GM21528 (cell line): Measurements from ENCODE around the gene TECPR2.
A peak's percentile ranks its signal among the peaks of the same experiment; 100 is the strongest.
"Not testable (repeated sequence)": the region's sequence is repeated elsewhere in the genome, so short reads cannot be mapped to it uniquely, and the experiment has no call there.

ENCODE experiments used
- ATAC-seq: cut with Tn5 transposase; IDR thresholded peaks from one replicate; pipeline ENCODE4 v1.9.1; 2021; ENCODE audit warnings: mild to moderate bottlenecking, moderate library complexity; ENCODE audit not compliant: unreplicated experiment, low FRiP score

TECPR2 gene

GRCh38 chr14:102523569-102524450 lies 161.1 kb downstream of the TECPR2 start:
- peak; percentile 12 for ATAC-seq

GRCh38 chr14:102524451-102525218 lies 161.9 kb downstream of the TECPR2 start:
- peak; percentile 94 for ATAC-seq

- peak; percentile 17 for ATAC-seq
Measured at GRCh38 chr14:102525219-102525928, 162.6 kb downstream of the TECPR2 start.

- ATAC-seq, result no peak
Measured at GRCh38 chr14:102525929-102526497, 163.3 kb downstream of the TECPR2 start.

GRCh38 chr14:102528431-102529170 lies 165.9 kb downstream of the TECPR2 start:
- no peak for ATAC-seq

GRCh38 chr14:102530828-102531478 lies 168.2 kb downstream of the TECPR2 start:
- no peak for ATAC-seq

- ATAC-seq, result no peak
Measured at GRCh38 chr14:102532204-102532658, 169.5 kb downstream of the TECPR2 start.

GRCh38 chr14:102537981-102538601 lies 175.3 kb downstream of the TECPR2 start:
- no peak for ATAC-seq

- no peak for ATAC-seq
Measured at GRCh38 chr14:102538602-102539543, 176.1 kb downstream of the TECPR2 start.

GRCh38 chr14:102539544-102540314 lies 177.0 kb downstream of the TECPR2 start:
- no peak for ATAC-seq

- ATAC-seq, result no peak
Measured at GRCh38 chr14:102540315-102541028, 177.7 kb downstream of the TECPR2 start.

- ATAC-seq, result not testable (repeated sequence)
Measured at GRCh38 chr14:102541029-102541491, 178.3 kb downstream of the TECPR2 start.

- no peak for ATAC-seq
Measured at GRCh38 chr14:102541771-102542170, 179.0 kb downstream of the TECPR2 start.

GRCh38 chr14:102544046-102544746 lies 181.5 kb downstream of the TECPR2 start:
- ATAC-seq, result no peak

GRCh38 chr14:102544747-102545460 lies 182.2 kb downstream of the TECPR2 start:
- no peak for ATAC-seq
